IMR-90 (cell line): ENCODE measurements around the gene C10orf90.

Source experiments
- BHLHE40 ChIP-seq: fragments of 150-350 bp; IDR thresholded peaks from 2 replicates; pipeline ENCODE4 v1.6.1; 2016; ENCODE audit warnings: mild to moderate bottlenecking, low read depth, low read length
- CHD1 ChIP-seq: IDR thresholded peaks from 2 replicates; pipeline ENCODE4 v1.6.1; 2012; ENCODE audit warnings: low read depth, low read length, improper control_type of control experiment
- CTCF ChIP-seq: conservative IDR thresholded peaks from 2 replicates; pipeline ENCODE4 v1.5.1; 2012; ENCODE audit warnings: mild to moderate bottlenecking, low read depth, low read length, improper control_type of control experiment
- MAZ ChIP-seq: IDR thresholded peaks from 2 replicates; pipeline ENCODE4 v1.6.1; 2012; ENCODE audit warnings: low read depth, mild to moderate bottlenecking, low read length, improper control_type of control experiment, moderate library complexity, borderline replicate concordance
- POLR2A ChIP-seq: IDR thresholded peaks from 2 replicates; pipeline ENCODE4 v1.6.1; 2012; ENCODE audit warnings: mild to moderate bottlenecking, low read depth, low read length
- RAD21 ChIP-seq: IDR thresholded peaks from 2 replicates; pipeline ENCODE4 v1.6.1; 2012; ENCODE audit warnings: low read length, improper control_type of control experiment
- RCOR1 ChIP-seq: IDR thresholded peaks from 2 replicates; pipeline ENCODE4 v1.6.1; 2012; ENCODE audit warnings: mild to moderate bottlenecking, low read length, improper control_type of control experiment; ENCODE audit not compliant: insufficient replicate concordance
- USF2 ChIP-seq: fragments of 150-350 bp; IDR thresholded peaks from 2 replicates; pipeline ENCODE4 v1.6.1; 2017; ENCODE audit warnings: mild to moderate bottlenecking, antibody characterized with exemption, low read length, low read depth

GRCh38 chr10:126504761-126505112, 165.8 kb downstream of the C10orf90 start:
- no peak for TF ChIP-seq RCOR1
- TF ChIP-seq CTCF: no peak
- no peak for TF ChIP-seq USF2
- TF ChIP-seq POLR2A: no peak
- no peak for TF ChIP-seq RAD21
- TF ChIP-seq CHD1: no peak
- TF ChIP-seq BHLHE40: no peak
- no peak for TF ChIP-seq MAZ
